T follicular helper cell (primary cell): ENCODE measurements around the gene NRP1.
A peak's percentile ranks its signal among the peaks of the same experiment; 100 is the strongest.

Experiments
- DNase-seq: peaks from one replicate; pipeline ENCODE4 v3.0.0-alpha.2; 2020; ENCODE audit warnings: low read depth

The NRP1 gene

GRCh38 chr10:33349268-33349667 is 14.8 kb upstream of the NRP1 start:
- DNase-seq, result no peak

GRCh38 chr10:33347211-33347610 is 12.7 kb upstream of the NRP1 start:
- no peak for DNase-seq

DNA sequence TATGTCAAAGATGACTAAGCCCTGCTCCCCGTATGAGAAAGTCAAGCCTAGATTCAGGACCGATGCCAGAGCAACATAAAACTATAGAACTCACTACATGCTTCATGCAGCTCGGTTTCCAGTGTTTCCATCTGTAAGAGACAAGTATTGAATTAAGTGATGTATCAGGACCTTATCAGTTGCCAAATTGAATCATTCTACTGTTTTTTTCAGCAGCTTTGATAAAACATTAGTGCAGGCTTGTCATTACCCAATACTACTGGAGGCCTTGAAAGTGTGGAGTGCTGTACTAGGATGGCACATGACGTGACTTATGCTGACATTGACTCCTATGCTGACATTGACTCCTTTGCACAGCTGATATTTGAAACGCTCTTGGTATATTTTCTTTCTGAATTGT is 10.8 kb upstream of the NRP1 start:
- no peak for DNase-seq

DNA sequence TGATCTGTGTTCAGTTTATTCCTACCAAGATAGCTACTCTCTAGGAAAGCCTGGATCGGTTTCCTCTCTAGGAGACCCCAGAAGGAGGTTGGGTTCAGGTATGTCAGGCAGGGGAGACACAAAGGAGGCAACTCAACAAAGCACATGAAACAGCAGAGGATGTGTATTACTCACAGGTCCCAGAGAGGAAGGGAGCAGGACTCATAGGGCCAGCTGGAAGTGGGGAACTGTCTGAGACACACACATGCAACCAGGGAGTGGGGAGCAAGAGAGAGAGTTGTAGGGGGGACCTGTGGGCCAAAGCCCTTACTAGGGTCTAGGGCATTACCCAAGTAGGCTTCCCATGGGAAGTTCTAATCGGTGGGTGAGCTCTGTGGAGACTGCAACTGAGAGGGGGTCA is 10.2 kb upstream of the NRP1 start:
- no peak for DNase-seq

GRCh38 chr10:33341637-33342036 is 7.2 kb upstream of the NRP1 start:
- no peak for DNase-seq

GRCh38 chr10:33337326-33337957 is 3.0 kb upstream of the NRP1 start:
- DNase-seq, result no peak

GRCh38 chr10:33336582-33337325 is 2.3 kb upstream of the NRP1 start:
- no peak for DNase-seq

DNA sequence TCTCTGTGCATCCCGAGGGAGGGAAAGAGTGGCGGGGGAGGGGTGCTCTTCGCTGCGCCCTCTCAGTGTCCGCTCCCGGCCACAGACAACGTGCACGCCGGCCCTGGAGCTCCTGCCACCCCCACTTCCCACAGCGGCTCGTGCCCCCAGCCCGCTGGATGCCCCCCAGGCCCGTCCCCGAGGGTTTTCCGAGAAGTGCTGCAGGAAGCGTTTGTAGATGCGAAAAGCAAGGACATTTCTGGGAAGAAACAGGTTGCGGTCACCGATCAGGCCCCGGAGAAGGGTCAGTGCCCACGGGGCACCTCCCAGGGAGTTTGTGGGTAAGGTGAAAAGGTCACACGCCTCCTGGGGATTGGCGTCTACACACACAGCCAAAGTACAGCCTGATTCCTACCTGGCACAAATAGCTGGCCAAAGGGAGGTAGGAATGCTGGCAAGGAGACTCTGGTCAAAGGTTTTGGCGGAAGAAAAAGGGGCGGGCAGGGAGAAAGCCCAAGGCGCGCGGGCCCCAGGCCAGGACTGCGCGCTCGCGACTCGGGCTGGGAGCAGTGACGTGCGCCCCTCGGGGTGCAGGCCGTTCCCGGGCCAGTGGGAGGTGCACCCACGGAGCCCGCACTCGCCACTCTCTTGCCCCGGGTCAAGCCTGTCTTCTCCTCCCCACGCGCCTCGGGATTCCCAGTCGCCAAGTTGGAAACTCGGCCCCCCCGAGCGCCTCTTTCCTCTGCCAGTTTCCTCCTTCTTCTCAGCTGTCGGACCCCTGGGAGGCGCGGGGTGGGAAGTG is 1.5 kb upstream of the NRP1 start:
- DNase-seq, result no peak

- no peak for DNase-seq
These were observed 1.0 kb upstream of the NRP1 start for GRCh38 chr10:33335551-33335800.

DNA sequence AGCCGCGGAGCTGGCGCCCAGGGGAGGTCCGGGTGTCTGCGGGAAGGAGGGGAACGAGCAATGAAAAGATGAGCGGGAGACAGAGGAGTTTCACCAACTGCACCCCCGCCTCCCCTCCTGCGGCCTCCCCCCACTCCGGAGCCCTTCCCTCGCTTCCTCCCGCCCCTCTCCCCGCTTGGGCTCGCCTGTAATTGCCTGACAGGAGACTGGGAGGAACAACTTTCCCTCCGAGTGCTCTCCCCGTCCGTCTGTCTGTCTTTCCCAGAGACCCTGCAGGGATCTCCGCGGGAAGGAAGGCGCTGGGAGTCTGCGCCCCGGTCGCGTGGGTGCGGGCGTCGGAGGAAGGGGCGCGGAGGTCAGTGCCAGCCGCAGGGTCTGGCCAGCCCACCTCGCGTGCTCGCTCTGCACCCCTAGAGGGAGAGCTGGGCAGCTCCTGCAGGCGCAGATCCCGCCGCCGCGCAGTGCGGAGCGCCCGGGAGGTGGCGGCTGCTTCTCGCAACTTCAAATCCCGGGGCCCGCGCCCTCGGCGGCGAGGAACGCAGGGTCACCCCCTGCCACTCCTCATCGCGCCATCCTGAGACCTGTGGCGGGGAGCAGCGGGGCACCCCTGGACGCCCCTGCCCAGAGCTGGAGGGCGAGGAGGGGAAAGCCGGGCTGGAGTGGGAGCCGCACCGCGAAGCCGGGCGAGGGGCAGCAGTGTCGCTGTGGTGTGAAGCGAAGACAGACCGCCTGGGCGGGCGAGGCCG is 511 bp upstream of the NRP1 start:
- DNase-seq, result no peak

DNA sequence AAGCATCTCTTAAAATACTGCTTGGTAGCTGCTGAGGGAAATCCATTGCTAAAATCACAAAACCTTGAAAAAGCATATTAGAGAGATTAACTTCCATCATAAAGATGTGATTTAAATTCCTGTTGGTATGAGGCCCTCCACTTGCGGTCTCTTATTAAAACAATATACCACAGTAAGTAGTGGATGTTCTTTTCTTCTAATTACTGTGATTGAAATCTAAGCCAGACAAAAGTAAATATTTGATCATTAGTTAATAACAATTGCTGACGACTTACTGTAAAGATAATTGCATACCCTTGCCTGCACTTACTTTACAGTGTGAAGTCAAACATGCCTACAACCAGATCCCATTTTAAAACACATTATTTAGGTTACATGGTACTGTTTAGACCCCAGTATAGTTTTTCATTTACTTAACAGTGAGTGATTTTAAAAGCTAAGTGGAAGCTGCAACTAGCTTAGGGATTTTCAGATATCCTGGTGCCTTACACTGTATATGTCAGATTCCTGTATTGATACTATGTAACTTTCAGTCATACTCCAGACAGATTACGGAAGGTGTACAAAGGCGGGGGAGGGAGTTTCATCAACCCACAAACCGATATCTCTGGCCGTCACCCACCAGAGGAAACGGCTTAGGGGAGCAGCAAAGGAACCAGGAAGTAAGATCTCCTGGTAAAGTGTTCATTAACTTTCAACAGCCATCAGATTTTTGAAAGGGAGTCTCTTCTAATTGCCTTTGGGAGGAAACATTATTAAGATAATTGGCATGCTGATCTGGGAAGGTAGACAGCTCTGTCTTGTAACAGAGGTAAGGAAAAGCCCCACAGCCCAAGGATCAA is 986 bp downstream of the NRP1 start:
- DNase-seq, result no peak

- DNase-seq, result no peak
These were observed 2.0 kb downstream of the NRP1 start for GRCh38 chr10:33332183-33333065.

- DNase-seq, result no peak
These were observed 3.1 kb downstream of the NRP1 start for GRCh38 chr10:33331379-33331694.

DNA sequence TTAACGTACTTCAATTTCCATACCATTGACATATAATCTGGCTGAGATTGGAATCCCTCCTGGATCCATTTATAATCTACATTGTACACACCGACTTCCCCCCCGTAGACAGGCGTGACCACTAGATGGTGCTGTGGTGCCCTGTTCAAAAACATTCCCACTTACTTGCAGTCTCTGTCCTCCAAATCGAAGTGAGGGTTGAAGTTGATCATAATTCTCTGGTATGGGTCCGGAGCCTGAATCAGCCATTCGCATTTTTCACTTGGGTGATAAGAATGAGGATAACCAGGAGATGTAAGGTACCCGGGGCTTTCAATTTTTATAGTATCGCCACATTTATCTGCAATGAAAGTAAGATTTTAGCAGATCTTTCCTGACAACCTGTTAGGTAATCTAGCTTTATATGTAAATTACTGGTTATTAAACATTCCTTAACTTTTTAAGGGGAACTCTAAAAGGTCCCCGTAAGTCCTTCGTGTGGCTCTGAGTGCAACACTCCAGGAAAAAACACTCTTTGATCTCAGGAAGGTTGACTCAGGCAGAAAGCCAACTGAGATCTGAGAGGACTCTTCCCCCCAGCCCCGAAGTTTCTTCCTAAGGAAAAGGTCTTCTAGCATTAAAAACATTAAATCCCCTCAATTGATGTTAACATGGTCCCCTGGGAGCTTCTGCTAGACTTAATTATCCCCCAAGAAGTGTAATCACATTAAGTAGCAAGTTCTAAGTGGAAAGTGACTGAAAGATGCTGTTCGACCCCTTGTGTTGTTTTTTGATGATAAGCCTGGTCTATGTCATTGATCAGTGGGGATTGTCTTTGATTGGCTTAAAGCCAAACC is 3.7 kb downstream of the NRP1 start:
- peak; percentile 65 for DNase-seq

DNA sequence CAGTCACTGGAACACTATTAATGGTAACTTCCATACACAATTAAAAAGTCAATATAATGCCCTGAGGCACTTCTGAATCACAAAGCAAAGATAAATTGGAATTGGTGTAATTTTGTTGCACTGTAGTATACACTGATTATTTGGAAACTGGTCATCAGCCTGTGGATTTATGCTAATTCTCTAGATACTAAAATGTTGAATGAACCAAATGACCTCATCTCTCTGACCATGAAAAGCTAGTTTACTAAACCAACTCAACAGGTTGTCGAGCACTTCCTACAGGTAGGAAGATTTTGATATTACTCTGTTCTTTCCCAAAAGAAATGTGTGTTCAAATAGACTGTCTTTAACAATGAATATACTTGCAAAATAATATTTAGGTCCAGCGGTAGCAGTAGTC is 5.3 kb downstream of the NRP1 start:
- no peak for DNase-seq

GRCh38 chr10:33328253-33328652 is 6.2 kb downstream of the NRP1 start:
- no peak for DNase-seq

- no peak for DNase-seq
These were observed 6.7 kb downstream of the NRP1 start for GRCh38 chr10:33327751-33328150.

- DNase-seq, result no peak
These were observed 7.5 kb downstream of the NRP1 start for GRCh38 chr10:33326933-33327332.

GRCh38 chr10:33325929-33326328 is 8.5 kb downstream of the NRP1 start:
- no peak for DNase-seq

DNA sequence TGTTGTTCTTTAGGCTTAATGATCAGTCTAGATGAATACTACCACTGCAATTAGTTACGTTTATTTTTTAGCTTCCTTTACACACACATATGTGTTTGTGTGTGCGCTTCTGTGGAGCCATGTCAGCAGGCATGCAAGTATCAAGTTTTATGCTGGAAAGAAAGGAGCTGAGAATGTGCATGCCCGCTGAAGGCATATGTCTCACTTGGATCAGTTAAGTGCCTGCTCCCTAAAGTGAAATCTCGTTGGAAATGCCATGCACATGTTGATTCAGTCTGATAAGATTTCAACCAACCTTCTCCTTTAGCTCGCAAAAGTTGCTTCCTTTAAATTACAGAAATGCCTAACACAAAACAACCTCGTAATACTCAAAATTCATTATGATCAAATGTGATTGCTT is 10.7 kb downstream of the NRP1 start:
- no peak for DNase-seq
